Spleen (tissue), 7 donors: ENCODE results near the gene MECR.

ENCODE experiments used
- POLR2A ChIP-seq, 3 donors: fragments of 450-650 bp; IDR thresholded peaks; one replicate each; pipeline ENCODE4 v1.5.1; 2017; ENCODE audit warnings: antibody characterized with exemption in 3 of 3, mild to moderate bottlenecking in 1 of 3
- POLR2AphosphoS5 ChIP-seq, 3 donors: sonication (generic); formaldehyde crosslinking; IDR thresholded peaks; one replicate each; pipeline ENCODE4 v1.5.1; 2017; ENCODE audit warnings: antibody characterized with exemption in 3 of 3
- TF ChIP-seq, protein P1 (sequence below), 11 experiments: fragments of 200-600 bp in 7 of 11; fragments of 450-650 bp in 4 of 11; sonication (generic) in 4 of 11; IDR thresholded peaks in 8 of 11; conservative IDR thresholded peaks in 3 of 11; 1 replicate in 7 of 11; 2 replicates in 4 of 11; pipeline versions ENCODE4 v1.4.0 to v1.8.0; 2016 to 2021; ENCODE audit warnings: antibody characterized with exemption in 11 of 11, inconsistent platforms in 4 of 11, mild to moderate bottlenecking in 1 of 11
- donor health status: DM: no; HTN: no; CAD: no; lungs with moderate emphysema.
- donor health status: DM: no; HTN: no; CAD: no.
- donor health status: DM: no; HTN: no; CAD: no.

DNA sequence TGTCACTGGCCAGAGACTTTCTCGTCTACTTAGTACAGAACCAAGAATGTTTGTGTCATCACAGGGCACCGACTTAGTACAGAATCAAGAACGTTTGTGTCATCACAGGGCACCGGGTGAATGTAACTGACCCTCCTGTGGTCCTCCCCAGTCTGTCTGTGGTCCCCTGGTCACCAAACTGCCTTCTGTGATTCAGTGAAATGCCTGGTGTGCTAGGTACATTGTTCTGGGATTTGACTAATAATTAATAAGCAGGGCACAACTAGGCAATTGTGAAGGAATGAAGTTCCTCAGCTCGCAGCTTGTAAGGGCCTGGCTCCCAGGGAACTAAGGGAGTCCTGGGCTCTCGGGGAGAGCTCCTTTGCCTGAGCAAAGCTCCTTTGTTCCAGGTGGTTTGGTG, 7.2 kb downstream of the MECR start:
- TF ChIP-seq POLR2AphosphoS5 (IDR thresholded peaks at IDR 0.05) (no peak), POLR2A (IDR thresholded peaks at IDR 0.05) (no peak)
- TF ChIP-seq, protein P1, sequence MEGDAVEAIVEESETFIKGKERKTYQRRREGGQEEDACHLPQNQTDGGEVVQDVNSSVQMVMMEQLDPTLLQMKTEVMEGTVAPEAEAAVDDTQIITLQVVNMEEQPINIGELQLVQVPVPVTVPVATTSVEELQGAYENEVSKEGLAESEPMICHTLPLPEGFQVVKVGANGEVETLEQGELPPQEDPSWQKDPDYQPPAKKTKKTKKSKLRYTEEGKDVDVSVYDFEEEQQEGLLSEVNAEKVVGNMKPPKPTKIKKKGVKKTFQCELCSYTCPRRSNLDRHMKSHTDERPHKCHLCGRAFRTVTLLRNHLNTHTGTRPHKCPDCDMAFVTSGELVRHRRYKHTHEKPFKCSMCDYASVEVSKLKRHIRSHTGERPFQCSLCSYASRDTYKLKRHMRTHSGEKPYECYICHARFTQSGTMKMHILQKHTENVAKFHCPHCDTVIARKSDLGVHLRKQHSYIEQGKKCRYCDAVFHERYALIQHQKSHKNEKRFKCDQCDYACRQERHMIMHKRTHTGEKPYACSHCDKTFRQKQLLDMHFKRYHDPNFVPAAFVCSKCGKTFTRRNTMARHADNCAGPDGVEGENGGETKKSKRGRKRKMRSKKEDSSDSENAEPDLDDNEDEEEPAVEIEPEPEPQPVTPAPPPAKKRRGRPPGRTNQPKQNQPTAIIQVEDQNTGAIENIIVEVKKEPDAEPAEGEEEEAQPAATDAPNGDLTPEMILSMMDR (IDR thresholded peaks at IDR 0.05 in 8 of 11, conservative IDR thresholded peaks at IDR 0.05 in 3 of 11) = no peak
